Activated CD4-positive, CD25-positive, alpha-beta regulatory T cell treated with anti-CD3 and anti-CD28 coated beads, Interleukin-2, amount 50 U/mL, for 24 hours (primary cell): ENCODE measurements around the gene MSI1.

ENCODE experiments used
- ATAC-seq, 2 donors: fragments of 150-1000 bp; cut with Tn5 transposase; one replicate each; pipeline ENCODE4 v1.10.0; 2021; ENCODE audit warnings: mild to moderate bottlenecking in 1 of 2, moderate library complexity in 1 of 2

Gene MSI1

GRCh38 chr12:120376934-120377572, 8.1 kb upstream of the MSI1 start:
- ATAC-seq: no peak

GRCh38 chr12:120376416-120376815, 7.5 kb upstream of the MSI1 start:
- ATAC-seq: no peak

GRCh38 chr12:120376009-120376408, 7.0 kb upstream of the MSI1 start:
- no peak for ATAC-seq

- ATAC-seq: no peak
Observed at GRCh38 chr12:120373683-120374082, 4.7 kb upstream of the MSI1 start.

- ATAC-seq: no peak
Observed at GRCh38 chr12:120370343-120371243, 1.6 kb upstream of the MSI1 start.

GRCh38 chr12:120369603-120370342, 809 bp upstream of the MSI1 start:
- ATAC-seq: no peak

- peak in 1 of 2 donors; percentile 50 for ATAC-seq
Observed at GRCh38 chr12:120367924-120368788, 808 bp downstream of the MSI1 start.

- no peak for ATAC-seq
Observed at GRCh38 chr12:120367233-120367923, 1.6 kb downstream of the MSI1 start.

- no peak for ATAC-seq
Observed at GRCh38 chr12:120366845-120367232, 2.1 kb downstream of the MSI1 start.

- ATAC-seq: no peak
Observed at GRCh38 chr12:120366341-120366705, 2.6 kb downstream of the MSI1 start.

GRCh38 chr12:120365675-120366340, 3.2 kb downstream of the MSI1 start:
- no peak for ATAC-seq

GRCh38 chr12:120364487-120364886, 4.5 kb downstream of the MSI1 start:
- no peak for ATAC-seq

- no peak for ATAC-seq
Observed at GRCh38 chr12:120363274-120363855, 5.6 kb downstream of the MSI1 start.

GRCh38 chr12:120362516-120363273, 6.3 kb downstream of the MSI1 start:
- ATAC-seq: no peak

- no peak for ATAC-seq
Observed at GRCh38 chr12:120361506-120362208, 7.3 kb downstream of the MSI1 start.

GRCh38 chr12:120359128-120359527, 9.8 kb downstream of the MSI1 start:
- ATAC-seq: no peak

GRCh38 chr12:120358412-120359100, 10.4 kb downstream of the MSI1 start:
- no peak for ATAC-seq

GRCh38 chr12:120357104-120357503, 11.9 kb downstream of the MSI1 start:
- ATAC-seq: no peak

- ATAC-seq: peak; percentile 89 to 94
Observed at GRCh38 chr12:120356567-120357030, 12.4 kb downstream of the MSI1 start.
